Measurements from ENCODE around the gene NNMT.

DNA sequence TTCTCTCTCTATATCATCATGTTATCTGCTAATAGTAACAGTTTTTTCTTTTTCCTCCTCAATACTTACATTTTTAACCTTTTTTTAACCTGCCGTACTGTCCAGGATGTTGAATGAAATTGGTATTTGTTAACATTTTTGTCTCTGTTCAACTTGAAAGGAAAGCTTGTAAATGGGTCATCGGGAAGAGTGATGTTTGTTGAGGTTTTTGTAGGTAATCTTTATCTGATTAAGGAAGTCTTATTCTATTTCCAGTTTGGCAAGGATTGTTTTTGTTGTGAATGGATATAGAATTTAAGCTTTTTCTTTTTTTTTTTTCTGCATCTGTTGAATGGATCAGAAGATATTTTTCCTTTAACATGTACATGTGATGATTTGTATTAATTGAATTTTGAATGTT lies 8.1 kb upstream of the NNMT start:
- TF ChIP-seq POLR2AphosphoS5 (IDR thresholded peaks at IDR 0.05; ENCODE audit: borderline replicate concordance, low read depth, low read length) (no peak), EZH2 (IDR thresholded peaks at IDR 0.05) (no peak), FOXP2 (optimal IDR thresholded peaks at IDR 0.05; ENCODE audit: control extremely low read depth, extremely low read length, insufficient read depth) (no peak)

Data from SK-N-MC (cell line).